B cell (primary cell): ENCODE measurements around the gene HSBP1L1.

Source experiments
- CTCF ChIP-seq: fragments of 200-600 bp; IDR thresholded peaks from one replicate; pipeline ENCODE4 v1.8.0; 2022; ENCODE audit warnings: antibody characterized with exemption, mild to moderate bottlenecking
- EZH2 ChIP-seq: IDR thresholded peaks from 2 replicates; pipeline ENCODE4 v1.6.1; 2012; ENCODE audit warnings: borderline replicate concordance, low read depth, mild to moderate bottlenecking, moderate library complexity, low read length; ENCODE audit not compliant: insufficient read depth, poor library complexity, severe bottlenecking

GRCh38 chr18:79960921-79961526 lies 3.4 kb upstream of the HSBP1L1 start:
- TF ChIP-seq EZH2 = no peak
- no peak for TF ChIP-seq CTCF
